ENCODE measurements around the gene DPEP1.

GRCh38 chr16:89646906-89647305, 33.5 kb downstream of the DPEP1 start:
- TF ChIP-seq POLR2A (IDR thresholded peaks at IDR 0.05; ENCODE audit: low read length) (no peak), GATA1 (IDR thresholded peaks at IDR 0.05; ENCODE audit: low read depth, low read length) (no peak)

Measured in erythroblast (primary cell).